Vagina (tissue), 2 donors: Measurements from ENCODE around the gene BIRC7. TPM values are rescaled to one million over a fixed set of nuclear protein-coding genes. Genes with fewer than 3 reads are reported as not detected.

Experiments used
- DNase-seq, 2 donors: peaks; one replicate each; pipeline ENCODE4 v3.0.0-alpha.2; 2017; ENCODE audit errors: extremely low spot score in 2 of 2
- H3K27ac ChIP-seq: fragments of 200-600 bp; sonication (generic); one replicate; pipeline ENCODE4 v1.5.1; 2019
- H3K27me3 ChIP-seq: fragments of 200-600 bp; sonication (generic); one replicate; pipeline ENCODE4 v1.5.1; 2019
- H3K36me3 ChIP-seq, 2 donors: fragments of 200-600 bp; sonication (generic); one replicate each; pipeline ENCODE4 v1.5.1; 2017 to 2019
- H3K4me1 ChIP-seq: fragments of 200-600 bp; sonication (generic); one replicate; pipeline ENCODE4 v1.5.1; 2019
- H3K4me3 ChIP-seq, 2 donors: fragments of 200-600 bp; sonication (generic); 1 replicate in 1 of 2; 2 replicates in 1 of 2; pipeline ENCODE4 v1.5.1; 2016 to 2019
- H3K9me3 ChIP-seq: fragments of 200-600 bp; sonication (generic); one replicate; pipeline ENCODE4 v1.5.1; 2019
- CTCF ChIP-seq, 3 experiments: fragments of 450-650 bp in 2 of 3; fragments of 200-600 bp in 1 of 3; sonication (generic) in 1 of 3; IDR thresholded peaks; one replicate each; pipeline ENCODE4 v1.5.1; 2017 to 2019; ENCODE audit warnings: antibody characterized with exemption in 3 of 3, mild to moderate bottlenecking in 2 of 3, moderate library complexity in 2 of 3
- POLR2A ChIP-seq, 2 donors: fragments of 450-650 bp; IDR thresholded peaks; one replicate each; pipeline ENCODE4 v1.6.1; 2017; ENCODE audit warnings: antibody characterized with exemption in 2 of 2, mild to moderate bottlenecking in 2 of 2, moderate library complexity in 2 of 2
- POLR2AphosphoS5 ChIP-seq, 2 donors: sonication (generic); formaldehyde crosslinking; IDR thresholded peaks; one replicate each; pipeline ENCODE4 v1.9.0; 2017; ENCODE audit warnings: antibody characterized with exemption in 2 of 2, mild to moderate bottlenecking in 2 of 2, low read depth in 1 of 2; ENCODE audit not compliant: insufficient read depth in 1 of 2
- intact Hi-C: fragments of 100-400 bp; cut with DNase I; formaldehyde crosslinking; loops from one replicate; pipeline ENCODE4 v1.15.1; 2023
- total RNA-seq: library from RNA; depleted of rRNA; stranded (reverse); fragments of >200 nt; gene quantifications from one replicate; pipeline ENCODE4 v1.2.3, GENCODE V29; 2016

Gene BIRC7
- total RNA-seq, 1 donor from 2014 or later, result 2.7 TPM

- Histone ChIP-seq H3K4me3 (no peak overlapping the region), H3K27me3 (peaks cover 11% of the 10 kb centered on the region), H3K9me3 (no peaks in the 10 kb centered on the region), H3K27ac (no peak overlapping the region), H3K36me3 (no peaks in the 10 kb centered on the region), H3K4me1 (peaks cover 30% of the 10 kb centered on the region)
- no peak for DNase-seq
- intact Hi-C loops, result no loop called here
- TF ChIP-seq CTCF (IDR thresholded peaks at IDR 0.05) (no peak), POLR2AphosphoS5 (IDR thresholded peaks at IDR 0.05; ENCODE audit: insufficient read depth in 1 of 2, low read depth in 1 of 2) (no peak)
These were observed 20.4 kb downstream of the BIRC7 start for GRCh38 chr20:63255931-63256704.

GRCh38 chr20:63256954-63257353 is 21.2 kb downstream of the BIRC7 start:
- Histone ChIP-seq H3K4me3 (no peak overlapping the region), H3K27ac (no peak overlapping the region), H3K27me3 (peaks cover 11% of the 10 kb centered on the region), H3K4me1 (peaks cover 32% of the 10 kb centered on the region), H3K36me3 (no peaks in the 10 kb centered on the region), H3K9me3 (no peaks in the 10 kb centered on the region)
- no peak for DNase-seq
- TF ChIP-seq POLR2A (IDR thresholded peaks at IDR 0.05) (no peak), POLR2AphosphoS5 (IDR thresholded peaks at IDR 0.05; ENCODE audit: insufficient read depth in 1 of 2, low read depth in 1 of 2) (no peak)
- intact Hi-C loops, result no loop called here

- no peak overlapping the region for H3K27ac ChIP-seq
- H3K36me3 ChIP-seq, result no peaks in the 10 kb centered on the region
- H3K4me3 ChIP-seq, result no peak overlapping the region
- no peaks in the 10 kb centered on the region for H3K9me3 ChIP-seq
- H3K27me3 ChIP-seq, result peaks cover 11% of the 10 kb centered on the region
- H3K4me1 ChIP-seq, result peaks cover 32% of the 10 kb centered on the region
- intact Hi-C loops, result no loop called here
- TF ChIP-seq POLR2A (IDR thresholded peaks at IDR 0.05), result no peak
- no peak for TF ChIP-seq POLR2AphosphoS5 (IDR thresholded peaks at IDR 0.05; ENCODE audit: insufficient read depth in 1 of 2, low read depth in 1 of 2)
- TF ChIP-seq CTCF (IDR thresholded peaks at IDR 0.05), result no peak
- no peak for DNase-seq
These were observed 21.9 kb downstream of the BIRC7 start for GRCh38 chr20:63257629-63258028.

- no peak for DNase-seq
- intact Hi-C loops, result no loop called here
- H3K27me3 ChIP-seq, result peaks cover 11% of the 10 kb centered on the region
These were observed 23.1 kb downstream of the BIRC7 start for GRCh38 chr20:63258781-63259180.

GRCh38 chr20:63259734-63260460 is 24.2 kb downstream of the BIRC7 start:
- intact Hi-C loops, result no loop called here
- H3K4me3 ChIP-seq, result no peak overlapping the region
- no peak for TF ChIP-seq POLR2A (IDR thresholded peaks at IDR 0.05)
- no peak for TF ChIP-seq CTCF (IDR thresholded peaks at IDR 0.05)
- no peak for TF ChIP-seq POLR2AphosphoS5 (IDR thresholded peaks at IDR 0.05; ENCODE audit: insufficient read depth in 1 of 2, low read depth in 1 of 2)
- DNase-seq, result no peak
- peaks cover 11% of the 10 kb centered on the region for H3K4me1 ChIP-seq
- H3K27ac ChIP-seq, result no peak overlapping the region
- no peaks in the 10 kb centered on the region for H3K27me3 ChIP-seq
- H3K9me3 ChIP-seq, result no peaks in the 10 kb centered on the region
- no peaks in the 10 kb centered on the region for H3K36me3 ChIP-seq

More at GRCh38 chr20:63258781-63259180, 23.1 kb downstream of the BIRC7 start:
- Histone ChIP-seq H3K27ac (no peak overlapping the region), H3K4me1 (peaks cover 22% of the 10 kb centered on the region), H3K36me3 (no peaks in the 10 kb centered on the region), H3K9me3 (no peaks in the 10 kb centered on the region), H3K4me3 (no peak overlapping the region)
- TF ChIP-seq POLR2A (IDR thresholded peaks at IDR 0.05) (no peak), POLR2AphosphoS5 (IDR thresholded peaks at IDR 0.05; ENCODE audit: insufficient read depth in 1 of 2, low read depth in 1 of 2) (no peak), CTCF (IDR thresholded peaks at IDR 0.05) (no peak)
